GM10248 (cell line): ENCODE measurements around the gene DLG2.

Experiments
- CTCF ChIA-PET: fragments of 300-600 bp; sonication (Branson Sonifier 250); formaldehyde crosslinking; extraction: SDS; loops from one replicate; lab custom pipeline; 2021; ENCODE audit warnings: antibody characterized with exemption; lab: Yijun Ruan, JAX
- POLR2A ChIA-PET: fragments of 350-650 bp; sonication (Branson Sonifier 250); formaldehyde crosslinking; extraction: SDS; loops from one replicate; lab custom pipeline; 2020; ENCODE audit warnings: antibody characterized with exemption; lab: Yijun Ruan, JAX
- DNase-seq: peaks from one replicate; pipeline ENCODE4 v3.0.0; 2012; ENCODE audit errors: extremely low spot score
- CTCF ChIP-seq: IDR thresholded peaks from 2 replicates; pipeline ENCODE4 v1.5.1; 2012; ENCODE audit warnings: mild to moderate bottlenecking, low read depth; ENCODE audit errors: extremely low read depth, missing control alignments, control extremely low read depth

DLG2 gene

DNA sequence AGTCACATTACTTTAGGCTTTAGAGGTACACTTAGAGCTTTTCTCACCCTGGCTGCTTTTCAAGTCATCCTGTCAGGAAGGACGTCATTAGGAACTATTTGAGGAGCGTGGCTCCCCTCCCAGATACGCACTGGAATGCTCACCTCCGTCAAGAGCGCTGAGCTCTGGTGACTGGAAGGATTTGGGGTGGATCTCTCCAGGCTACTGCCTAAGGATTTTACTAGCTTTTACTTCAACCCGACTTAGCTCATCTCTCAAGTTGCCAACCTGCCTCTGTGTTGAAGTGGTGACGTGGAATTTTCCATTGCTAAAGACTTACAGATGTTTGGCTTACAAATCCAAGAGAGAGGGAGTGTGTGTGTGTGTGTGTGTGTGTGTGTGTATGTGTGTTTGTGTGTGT lies 1985.6 kb downstream of the DLG2 start:
- TF ChIP-seq CTCF: no peak
- ChIA-PET CTCF (no interaction called here), POLR2A (no interaction called here)
- DNase-seq: no peak

DNA sequence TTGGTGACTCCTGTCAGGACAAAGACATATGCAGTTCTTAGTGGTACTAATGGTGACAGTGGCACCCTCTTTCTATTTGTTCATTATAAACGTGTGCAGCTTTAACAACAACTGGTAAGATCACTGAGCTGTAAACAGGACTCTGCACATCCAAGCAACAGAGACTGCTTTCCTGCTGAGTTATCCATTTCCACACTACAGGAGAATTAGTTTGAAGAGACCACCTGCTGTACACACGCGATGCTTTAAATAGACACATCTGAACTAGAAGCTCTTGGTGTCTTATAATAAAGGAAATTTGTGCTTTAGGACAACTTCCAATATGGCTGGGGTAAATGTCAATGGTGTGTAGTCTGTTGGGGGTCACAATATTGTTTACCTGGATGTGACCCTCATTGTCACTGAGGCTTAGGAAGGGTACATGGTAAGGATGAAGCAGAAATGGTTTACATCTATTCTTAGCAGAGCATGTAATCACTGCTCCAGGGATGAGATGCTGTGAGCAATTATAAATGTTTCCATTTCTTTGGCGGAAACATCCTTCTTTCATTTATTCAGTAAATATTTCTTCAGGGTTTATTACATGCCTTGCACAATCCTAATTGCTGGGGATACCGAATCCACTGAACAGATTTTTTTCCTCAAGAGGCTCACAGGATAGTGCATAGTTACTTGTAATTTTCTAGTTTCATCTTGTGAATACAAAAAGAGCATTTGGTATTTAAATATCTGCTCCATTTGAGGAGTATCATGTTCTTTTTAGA lies 1987.0 kb downstream of the DLG2 start:
- ChIA-PET POLR2A (no interaction called here), CTCF (no interaction called here)
- DNase-seq: no peak
- TF ChIP-seq CTCF: no peak

DNA sequence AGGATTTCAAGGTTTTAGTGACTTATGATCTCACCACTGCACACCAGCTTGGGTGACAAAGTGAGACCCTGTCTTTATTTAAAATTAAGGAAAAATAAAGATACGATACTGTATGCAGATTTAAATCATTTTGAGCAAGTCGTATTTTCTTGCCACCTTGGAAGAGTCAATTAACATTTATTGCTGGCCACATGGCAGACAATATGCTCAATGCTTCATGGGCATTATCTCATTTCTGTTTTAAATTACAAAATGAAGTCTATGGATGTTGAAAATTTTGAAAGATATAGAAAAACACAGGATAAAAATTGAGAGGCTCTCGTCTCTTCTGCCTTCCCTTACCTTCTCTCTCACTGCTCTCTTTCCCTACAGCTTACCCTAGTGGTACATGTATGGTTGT lies 1992.0 kb downstream of the DLG2 start:
- CTCF ChIA-PET: interaction anchor here (1.2 kb wide), 1 partner anchor 8 kb away, joined by 3 read pairs; no protein-coding TSS in a partner anchor
- TF ChIP-seq CTCF: no peak
- no peak for DNase-seq
- POLR2A ChIA-PET: no interaction called here

GRCh38 chr11:83630211-83630610 lies 1996.9 kb downstream of the DLG2 start:
- TF ChIP-seq CTCF: no peak
- POLR2A ChIA-PET: no interaction called here
- CTCF ChIA-PET: interaction anchor here (0.8 kb wide), 1 partner anchor 30 kb away, joined by 3 read pairs; no protein-coding TSS in a partner anchor
- no peak for DNase-seq

GRCh38 chr11:83629775-83630174 lies 1997.4 kb downstream of the DLG2 start:
- no peak for TF ChIP-seq CTCF
- ChIA-PET POLR2A (no interaction called here), CTCF (interaction anchor here (0.8 to 1.3 kb wide), 2 partner anchors 18 to 30 kb away, joined by 3 read pairs; no protein-coding TSS in a partner anchor)
- DNase-seq: no peak

GRCh38 chr11:83628622-83629355 lies 1998.4 kb downstream of the DLG2 start:
- no peak for DNase-seq

More at GRCh38 chr11:83628622-83629355, 1998.4 kb downstream of the DLG2 start:
- no peak for TF ChIP-seq CTCF
- ChIA-PET POLR2A (no interaction called here), CTCF (interaction anchor here (1.0 to 1.3 kb wide), 4 partner anchors 9 to 19 kb away, joined by 3 to 7 read pairs (median 5); no protein-coding TSS in a partner anchor)
